GM12878 (cell line): Measurements from ENCODE around the gene TMEM40.

Experiments used
- ASH2L ChIP-seq: fragments of 300-600, 200-600 bp; sonication (generic); IDR thresholded peaks from 2 replicates; pipeline ENCODE4 v1.6.1; 2017; ENCODE audit warnings: low read depth, mild to moderate bottlenecking, borderline replicate concordance
- CEBPB ChIP-seq, 2 experiments: fragments of 150-350 bp in 1 of 2; IDR thresholded peaks; 2 replicates each; pipeline ENCODE4 v1.6.1; 2012 to 2014; ENCODE audit warnings: low read depth in 2 of 2, low read length in 2 of 2, borderline replicate concordance in 1 of 2, inconsistent platforms in 1 of 2
- CTCF ChIP-seq, 3 experiments: IDR thresholded peaks in 2 of 3; conservative IDR thresholded peaks in 1 of 3; 2 replicates each; pipeline ENCODE4 v1.5.1; 2011; ENCODE audit warnings: low read depth in 3 of 3, low read length in 3 of 3, mild to moderate bottlenecking in 3 of 3, control low read depth in 2 of 3, moderate library complexity in 2 of 3, inconsistent platforms in 1 of 3, mixed read lengths in 1 of 3; ENCODE audit not compliant: control insufficient read depth in 2 of 3, insufficient read depth in 1 of 3; ENCODE audit errors: extremely low read depth in 1 of 3
- MTA2 ChIP-seq: fragments of 450-650 bp; IDR thresholded peaks from 2 replicates; pipeline ENCODE4 v1.6.1; 2016; ENCODE audit warnings: low read depth, mild to moderate bottlenecking, moderate library complexity
- NFYB ChIP-seq: IDR thresholded peaks from 2 replicates; pipeline ENCODE4 v1.6.1; 2011; ENCODE audit warnings: low read depth, mild to moderate bottlenecking, low read length, improper control_type of control experiment, moderate library complexity; ENCODE audit not compliant: insufficient read depth
- POLR2AphosphoS5 ChIP-seq: IDR thresholded peaks from 2 replicates; pipeline ENCODE4 v1.6.1; 2011; ENCODE audit warnings: mild to moderate bottlenecking, low read length, inconsistent platforms
- ZNF207 ChIP-seq: fragments of 450-650 bp; IDR thresholded peaks from 2 replicates; pipeline ENCODE4 v1.6.1; 2014; ENCODE audit warnings: antibody characterized with exemption, mild to moderate bottlenecking, borderline replicate concordance
- ZNF274 ChIP-seq: IDR thresholded peaks from one replicate; pipeline ENCODE4 v1.8.0; 2011; ENCODE audit not compliant: insufficient read length, insufficient read depth
- TF ChIP-seq, protein P1 (sequence below): fragments of 150-350 bp; IDR thresholded peaks from 2 replicates; pipeline ENCODE4 v1.6.1; 2016; ENCODE audit warnings: low read depth, low read length

DNA sequence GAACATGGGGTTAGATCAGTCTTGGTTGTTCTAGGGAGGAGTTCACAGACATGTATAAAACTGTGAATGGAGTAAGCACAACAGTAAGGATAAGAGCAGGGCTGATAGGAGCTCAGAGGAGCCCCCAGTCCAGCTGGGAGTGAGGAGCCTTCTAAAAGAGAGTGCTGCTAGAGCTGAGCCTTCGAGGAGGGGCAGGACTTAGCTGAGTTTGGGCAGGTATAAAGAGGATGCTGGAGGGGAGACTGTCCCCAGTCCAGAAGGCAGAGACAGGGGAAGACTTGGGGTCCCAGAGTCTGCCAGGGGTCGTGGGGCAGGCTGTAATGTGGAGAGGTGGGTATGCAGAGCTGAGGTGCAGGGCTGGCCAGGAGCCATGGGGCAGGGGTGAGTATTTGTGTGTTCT is 49.5 kb upstream of the TMEM40 start:
- TF ChIP-seq NFYB (no peak), ZNF274 (no peak), MTA2 (no peak), CEBPB (IDR thresholded peaks at IDR 0.05; ENCODE audit: borderline replicate concordance in 1 of 2, low read depth in 2 of 2, low read length in 2 of 2) (no peak), ZNF207 (no peak), CTCF (IDR thresholded peaks at IDR 0.05 in 2 of 3, conservative IDR thresholded peaks at IDR 0.05 in 1 of 3; ENCODE audit: control insufficient read depth in 2 of 3, extremely low read depth in 1 of 3, insufficient read depth in 1 of 3, low read depth in 3 of 3, low read length in 3 of 3) (no peak), ASH2L (no peak), POLR2AphosphoS5 (no peak)
- TF ChIP-seq, protein P1, sequence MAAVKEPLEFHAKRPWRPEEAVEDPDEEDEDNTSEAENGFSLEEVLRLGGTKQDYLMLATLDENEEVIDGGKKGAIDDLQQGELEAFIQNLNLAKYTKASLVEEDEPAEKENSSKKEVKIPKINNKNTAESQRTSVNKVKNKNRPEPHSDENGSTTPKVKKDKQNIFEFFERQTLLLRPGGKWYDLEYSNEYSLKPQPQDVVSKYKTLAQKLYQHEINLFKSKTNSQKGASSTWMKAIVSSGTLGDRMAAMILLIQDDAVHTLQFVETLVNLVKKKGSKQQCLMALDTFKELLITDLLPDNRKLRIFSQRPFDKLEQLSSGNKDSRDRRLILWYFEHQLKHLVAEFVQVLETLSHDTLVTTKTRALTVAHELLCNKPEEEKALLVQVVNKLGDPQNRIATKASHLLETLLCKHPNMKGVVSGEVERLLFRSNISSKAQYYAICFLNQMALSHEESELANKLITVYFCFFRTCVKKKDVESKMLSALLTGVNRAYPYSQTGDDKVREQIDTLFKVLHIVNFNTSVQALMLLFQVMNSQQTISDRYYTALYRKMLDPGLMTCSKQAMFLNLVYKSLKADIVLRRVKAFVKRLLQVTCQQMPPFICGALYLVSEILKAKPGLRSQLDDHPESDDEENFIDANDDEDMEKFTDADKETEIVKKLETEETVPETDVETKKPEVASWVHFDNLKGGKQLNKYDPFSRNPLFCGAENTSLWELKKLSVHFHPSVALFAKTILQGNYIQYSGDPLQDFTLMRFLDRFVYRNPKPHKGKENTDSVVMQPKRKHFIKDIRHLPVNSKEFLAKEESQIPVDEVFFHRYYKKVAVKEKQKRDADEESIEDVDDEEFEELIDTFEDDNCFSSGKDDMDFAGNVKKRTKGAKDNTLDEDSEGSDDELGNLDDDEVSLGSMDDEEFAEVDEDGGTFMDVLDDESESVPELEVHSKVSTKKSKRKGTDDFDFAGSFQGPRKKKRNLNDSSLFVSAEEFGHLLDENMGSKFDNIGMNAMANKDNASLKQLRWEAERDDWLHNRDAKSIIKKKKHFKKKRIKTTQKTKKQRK: no peak
